ENCODE measurements around the gene EZR.
"Not testable (repeated sequence)": the region's sequence is repeated elsewhere in the genome, so short reads cannot be mapped to it uniquely, and the experiment has no call there.

EZR gene

GRCh38 chr6:158799051-158799792 is 19.9 kb downstream of the EZR start:
- H3K27ac ChIP-seq, result peak overlapping the region; percentile 74
- DNase-seq (ENCODE audit: low read depth, low spot score), result peak; percentile 93

GRCh38 chr6:158798311-158798710 is 20.9 kb downstream of the EZR start:
- H3K4me3 ChIP-seq, result peak overlapping the region; percentile 56
- no peak for TF ChIP-seq FOXP2 (optimal IDR thresholded peaks at IDR 0.05; ENCODE audit: control extremely low read depth, extremely low read length, insufficient read depth)
- TF ChIP-seq POLR2AphosphoS5 (IDR thresholded peaks at IDR 0.05; ENCODE audit: borderline replicate concordance, low read depth, low read length), result no peak
- no peak for TF ChIP-seq EZH2 (IDR thresholded peaks at IDR 0.05)
- 0 out of 2 replicates have a peak, but pooled peaks cover 5% of the 10 kb centered on the region for H3K36me3 ChIP-seq (ENCODE audit: insufficient read depth, low read length)
- H3K9ac ChIP-seq (ENCODE audit: insufficient read length), result no peak overlapping the region
- H3K27ac ChIP-seq, result peak overlapping the region; percentile 79
- DNase-seq (ENCODE audit: low read depth, low spot score), result no peak
- H3K9me3 ChIP-seq (ENCODE audit: low read depth, low read length), result no peaks in the 10 kb centered on the region

More at GRCh38 chr6:158799051-158799792, 19.9 kb downstream of the EZR start:
- 0 out of 2 replicates have a peak, but pooled peaks cover 5% of the 10 kb centered on the region for H3K36me3 ChIP-seq (ENCODE audit: insufficient read depth, low read length)
- no peaks in the 10 kb centered on the region for H3K9me3 ChIP-seq (ENCODE audit: low read depth, low read length)
- TF ChIP-seq POLR2AphosphoS5 (IDR thresholded peaks at IDR 0.05; ENCODE audit: borderline replicate concordance, low read depth, low read length) (peak; percentile 48; the same call in 1 of the 2 replicates), EZH2 (IDR thresholded peaks at IDR 0.05) (no peak), FOXP2 (optimal IDR thresholded peaks at IDR 0.05; ENCODE audit: control extremely low read depth, extremely low read length, insufficient read depth) (peak; percentile 48)
- no peak overlapping the region for H3K9ac ChIP-seq (ENCODE audit: insufficient read length)
- H3K4me3 ChIP-seq, result peak overlapping the region; percentile 58

- no peak for DNase-seq (ENCODE audit: low read depth, low spot score)
- peak overlapping the region; percentile 79 for H3K27ac ChIP-seq
- H3K9ac ChIP-seq (ENCODE audit: insufficient read length), result no peak overlapping the region
- no peaks in the 10 kb centered on the region for H3K9me3 ChIP-seq (ENCODE audit: low read depth, low read length)
- TF ChIP-seq POLR2AphosphoS5 (IDR thresholded peaks at IDR 0.05; ENCODE audit: borderline replicate concordance, low read depth, low read length) (no peak; the same call in 1 of the 2 replicates), EZH2 (IDR thresholded peaks at IDR 0.05) (no peak), FOXP2 (optimal IDR thresholded peaks at IDR 0.05; ENCODE audit: control extremely low read depth, extremely low read length, insufficient read depth) (no peak)
- H3K4me3 ChIP-seq, result peak overlapping the region; percentile 56
- 0 out of 2 replicates have a peak, but pooled peaks cover 5% of the 10 kb centered on the region for H3K36me3 ChIP-seq (ENCODE audit: insufficient read depth, low read length)
Observed at GRCh38 chr6:158797331-158798310, 21.5 kb downstream of the EZR start.

- H3K9ac ChIP-seq (ENCODE audit: insufficient read length), result no peak overlapping the region
- no peak overlapping the region for H3K27ac ChIP-seq
- H3K4me3 ChIP-seq, result no peak overlapping the region
- no peaks in the 10 kb centered on the region for H3K36me3 ChIP-seq (ENCODE audit: insufficient read depth, low read length)
- TF ChIP-seq EZH2 (IDR thresholded peaks at IDR 0.05) (no peak), FOXP2 (optimal IDR thresholded peaks at IDR 0.05; ENCODE audit: control extremely low read depth, extremely low read length, insufficient read depth) (no peak), POLR2AphosphoS5 (IDR thresholded peaks at IDR 0.05; ENCODE audit: borderline replicate concordance, low read depth, low read length) (no peak)
- no peak for DNase-seq (ENCODE audit: low read depth, low spot score)
- H3K9me3 ChIP-seq (ENCODE audit: low read depth, low read length), result no peaks in the 10 kb centered on the region
Observed at GRCh38 chr6:158796353-158796752, 22.8 kb downstream of the EZR start.

GRCh38 chr6:158795516-158795915 is 23.7 kb downstream of the EZR start:
- Histone ChIP-seq H3K9me3 (ENCODE audit: low read depth, low read length) (no peaks in the 10 kb centered on the region), H3K36me3 (ENCODE audit: insufficient read depth, low read length) (no peaks in the 10 kb centered on the region), H3K27ac (no peak overlapping the region), H3K4me3 (no peak overlapping the region), H3K9ac (ENCODE audit: insufficient read length) (no peak overlapping the region)
- DNase-seq (ENCODE audit: low read depth, low spot score), result no peak
- TF ChIP-seq EZH2 (IDR thresholded peaks at IDR 0.05), result no peak
- TF ChIP-seq FOXP2 (optimal IDR thresholded peaks at IDR 0.05; ENCODE audit: control extremely low read depth, extremely low read length, insufficient read depth), result no peak
- no peak for TF ChIP-seq POLR2AphosphoS5 (IDR thresholded peaks at IDR 0.05; ENCODE audit: borderline replicate concordance, low read depth, low read length)

- no peak overlapping the region for H3K4me3 ChIP-seq
- H3K27ac ChIP-seq, result no peak overlapping the region
- no peak overlapping the region for H3K9ac ChIP-seq (ENCODE audit: insufficient read length)
- DNase-seq (ENCODE audit: low read depth, low spot score), result no peak
- peaks cover 7% of the 10 kb centered on the region for H3K36me3 ChIP-seq (ENCODE audit: insufficient read depth, low read length)
- no peak for TF ChIP-seq EZH2 (IDR thresholded peaks at IDR 0.05)
- TF ChIP-seq POLR2AphosphoS5 (IDR thresholded peaks at IDR 0.05; ENCODE audit: borderline replicate concordance, low read depth, low read length), result no peak
- no peaks in the 10 kb centered on the region for H3K9me3 ChIP-seq (ENCODE audit: low read depth, low read length)
Observed at GRCh38 chr6:158793432-158793831, 25.7 kb downstream of the EZR start.

- not testable (repeated sequence) for H3K9ac ChIP-seq (ENCODE audit: insufficient read length); H3K4me3 ChIP-seq; H3K9me3 ChIP-seq (ENCODE audit: low read depth, low read length); DNase-seq (ENCODE audit: low read depth, low spot score); H3K27ac ChIP-seq
- peaks cover 13% of the 10 kb centered on the region for H3K36me3 ChIP-seq (ENCODE audit: insufficient read depth, low read length)
Observed at GRCh38 chr6:158792505-158792904, 26.7 kb downstream of the EZR start.

GRCh38 chr6:158791274-158791855 is 27.8 kb downstream of the EZR start:
- DNase-seq (ENCODE audit: low read depth, low spot score), result no peak
- H3K4me3 ChIP-seq, result no peak overlapping the region
- peaks cover 24% of the 10 kb centered on the region for H3K36me3 ChIP-seq (ENCODE audit: insufficient read depth, low read length)
- no peak overlapping the region; the same call in 1 of the 2 replicates for H3K27ac ChIP-seq
- TF ChIP-seq EZH2 (IDR thresholded peaks at IDR 0.05) (no peak), FOXP2 (optimal IDR thresholded peaks at IDR 0.05; ENCODE audit: control extremely low read depth, extremely low read length, insufficient read depth) (no peak), POLR2AphosphoS5 (IDR thresholded peaks at IDR 0.05; ENCODE audit: borderline replicate concordance, low read depth, low read length) (no peak)
- H3K9me3 ChIP-seq (ENCODE audit: low read depth, low read length), result no peaks in the 10 kb centered on the region
- H3K9ac ChIP-seq (ENCODE audit: insufficient read length), result no peak overlapping the region

Data from SK-N-MC (cell line).